Pancreas (tissue), 10 donors: Measurements from ENCODE around the gene SUGP2. TPM values are rescaled to one million over a fixed set of nuclear protein-coding genes. Genes with fewer than 3 reads are reported as not detected.

Experiments used
- ATAC-seq, 4 donors: fragments of 200-7000 bp; cut with Tn5 transposase; one replicate each; pipeline versions ENCODE4 v1.8.0 to v1.9.1; 2020; ENCODE audit warnings: mild to moderate bottlenecking in 4 of 4, moderate library complexity in 4 of 4
- DNase-seq, 6 donors: peaks; one replicate each; pipeline ENCODE4 v3.0.0-alpha.2; 2020
- FAIRE-seq: peaks from 2 replicates; lab custom pipeline; 2012; peaks lifted over from hg19 to GRCh38; lab: Jason Lieb, UNC
- H3K27ac ChIP-seq, 4 donors: fragments of 200-600 bp; sonication (generic); 1 replicate in 3 of 4; 2 replicates in 1 of 4; pipeline versions ENCODE4 v1.5.0 to v1.8.0; 2020
- H3K27me3 ChIP-seq, 4 donors: fragments of 200-600 bp; one replicate each; pipeline ENCODE4 v1.8.0; 2021
- H3K36me3 ChIP-seq, 3 donors: fragments of 200-600 bp; sonication (generic) in 1 of 3; one replicate each; pipeline versions ENCODE4 v1.5.0 to v1.8.0; 2020 to 2021
- H3K4me1 ChIP-seq, 3 donors: fragments of 200-600 bp; one replicate each; pipeline ENCODE4 v1.8.0; 2021
- H3K4me3 ChIP-seq, 4 donors: fragments of 200-600 bp; sonication (generic) in 2 of 4; one replicate each; pipeline versions ENCODE4 v1.5.0 to v1.8.0; 2020 to 2021
- H3K9me3 ChIP-seq, 4 donors: fragments of 200-600 bp; one replicate each; pipeline ENCODE4 v1.8.0; 2021
- CTCF ChIP-seq, 4 donors: fragments of 200-600 bp; sonication (generic) in 3 of 4; IDR thresholded peaks; one replicate each; pipeline versions ENCODE4 v1.5.0 to v1.8.0; 2021; ENCODE audit warnings: antibody characterized with exemption in 4 of 4
- WGBS, 2 donors: extraction: QIAGEN DNeasy Blood & Tissue Kit; methylation state at CpG; one replicate each; pipeline ENCODE4 v1.1.7; 2013; 5-methylcytosine and 5-hydroxymethylcytosine counted together
- intact Hi-C, 3 donors: fragments of 100-400 bp; cut with DNase I; formaldehyde crosslinking; loops; one replicate each; pipeline versions ENCODE4 v1.11.1 to v1.14.2; 2022
- polyA plus RNA-seq, 2 donors: library from polyadenylated mRNA; stranded (reverse); fragments of 200-250 nt; gene quantifications; one replicate each; pipeline ENCODE4 v1.2.3, GENCODE V29; 2013
- total RNA-seq, 6 donors: library from RNA; stranded (reverse); fragmentation: NEBNext Ultra II Directional in 4 of 6; extraction: Animal tissue kit (Norgen Biotek cat#: 25700) in 4 of 6; gene quantifications; one replicate each; pipeline versions ENCODE4 v1.2.1 to v1.2.4, GENCODE V29; 2021 to 2023
- donor health status: healthy with polysubstance abuse.
- donor health status: DM: no; HTN: no; CAD: no; lungs with moderate emphysema.
- donor health status: DM: no; HTN: no; CAD: no.
- donor health status: control.
- donor health status: control.
- donor health status: Bipolar disorder and iron deficiency.
- donor health status: DM: yes; HTN: yes; CAD: no.
- donor health status: DM: no; HTN: no; CAD: no.
- donor health status: DM: no; HTN: no; CAD: no.
- donor health status: DM: yes; HTN: yes; CAD: no.

Gene SUGP2
- total and polyA plus RNA-seq, 8 donors, result 15.4 to 60.6 (median 25.3) TPM

- TF ChIP-seq CTCF (IDR thresholded peaks at IDR 0.05), result no peak
- Histone ChIP-seq H3K4me3 (no peak overlapping the region), H3K9me3 (no peaks in the 10 kb centered on the region), H3K27ac (no peak overlapping the region), H3K27me3 (no peaks in the 10 kb centered on the region), H3K4me1 (peaks cover 0 to 4% (median 0%) of the 10 kb centered on the region in 3 donors), H3K36me3 (no peaks in the 10 kb centered on the region)
- intact Hi-C loops, result no loop called here
- DNase-seq (no peak), ATAC-seq (no peak), FAIRE-seq (no peak)
- WGBS, 2 donors, result 89 to 95% methylated on average over 3 of the region's 3 CpGs
Observed at GRCh38 chr19:18975011-18975410, 58.3 kb downstream of the SUGP2 start.

- DNase-seq (no peak), FAIRE-seq (no peak), ATAC-seq (no peak)
- no peaks in the 10 kb centered on the region for H3K27me3 ChIP-seq
- WGBS, 2 donors, result 83 to 91% methylated on average over 5 of the region's 5 CpGs
- TF ChIP-seq CTCF (IDR thresholded peaks at IDR 0.05), result no peak
- H3K36me3 ChIP-seq, result no peaks in the 10 kb centered on the region
- H3K27ac ChIP-seq, result peak overlapping the region in 1 of 4 donors; percentile 57
- no peaks in the 10 kb centered on the region for H3K9me3 ChIP-seq
- no peak overlapping the region for H3K4me3 ChIP-seq
- intact Hi-C loops, result no loop called here
- H3K4me1 ChIP-seq, result peaks cover 0 to 4% (median 0%) of the 10 kb centered on the region in 3 donors
Observed at GRCh38 chr19:18972851-18973250, 60.5 kb downstream of the SUGP2 start.

GRCh38 chr19:18972301-18972811 is 61.0 kb downstream of the SUGP2 start:
- 25% methylated on average over 12 of the region's 12 CpGs for WGBS, 2 donors
- Histone ChIP-seq H3K9me3 (no peaks in the 10 kb centered on the region), H3K27me3 (no peaks in the 10 kb centered on the region), H3K27ac (peak overlapping the region in 2 of 4 donors; percentile 54 to 57), H3K4me3 (no peak overlapping the region), H3K36me3 (no peaks in the 10 kb centered on the region), H3K4me1 (peaks cover 0 to 4% (median 0%) of the 10 kb centered on the region in 3 donors)
- intact Hi-C loops, result no loop called here
- DNase-seq (no peak), ATAC-seq (peak in 3 of 4 donors; percentile 17 to 44 (median 22)), FAIRE-seq (no peak)
- TF ChIP-seq CTCF (IDR thresholded peaks at IDR 0.05), result no peak

- peak overlapping the region in 2 of 4 donors; percentile 35 to 64 for H3K27ac ChIP-seq
- DNase-seq (no peak), ATAC-seq (no peak), FAIRE-seq (no peak)
- H3K9me3 ChIP-seq, result no peaks in the 10 kb centered on the region
- no peak for TF ChIP-seq CTCF (IDR thresholded peaks at IDR 0.05)
- WGBS, 2 donors, result 79 to 81% methylated on average over 13 of the region's 13 CpGs
- no peak overlapping the region for H3K4me3 ChIP-seq
- no peaks in the 10 kb centered on the region for H3K27me3 ChIP-seq
- H3K36me3 ChIP-seq, result no peaks in the 10 kb centered on the region
- peaks cover 0 to 4% (median 0%) of the 10 kb centered on the region in 3 donors for H3K4me1 ChIP-seq
- intact Hi-C loops, result no loop called here
Observed at GRCh38 chr19:18969931-18970659, 63.2 kb downstream of the SUGP2 start.
